GM12878 (cell line): ENCODE data around the gene SEPTIN1. TPM values are rescaled to one million over a fixed set of nuclear protein-coding genes. Genes with fewer than 3 reads are reported as not detected.

ENCODE experiments used
- CBX3 ChIP-seq: fragments of 200-600 bp; sonication (generic); IDR thresholded peaks from 2 replicates; pipeline ENCODE4 v1.6.1; 2016; ENCODE audit warnings: low read depth, borderline replicate concordance
- CHD4 ChIP-seq: fragments of 200-600 bp; sonication (generic); IDR thresholded peaks from 2 replicates; pipeline ENCODE4 v1.6.1; 2016; ENCODE audit warnings: mild to moderate bottlenecking
- CTCF ChIP-seq, 3 experiments: IDR thresholded peaks in 2 of 3; conservative IDR thresholded peaks in 1 of 3; 2 replicates each; pipeline ENCODE4 v1.5.1; 2011; ENCODE audit warnings: low read depth in 3 of 3, low read length in 3 of 3, mild to moderate bottlenecking in 3 of 3, control low read depth in 2 of 3, moderate library complexity in 2 of 3, inconsistent platforms in 1 of 3, mixed read lengths in 1 of 3; ENCODE audit not compliant: control insufficient read depth in 2 of 3, insufficient read depth in 1 of 3; ENCODE audit errors: extremely low read depth in 1 of 3
- IRF3 ChIP-seq: fragments of 450-650 bp; IDR thresholded peaks from 2 replicates; pipeline ENCODE4 v1.6.1; 2014; ENCODE audit warnings: mild to moderate bottlenecking
- MXI1 ChIP-seq: fragments of 150-350 bp; IDR thresholded peaks from 2 replicates; pipeline ENCODE4 v1.6.1; 2011; ENCODE audit warnings: low read depth, mild to moderate bottlenecking, inconsistent platforms, low read length, improper control_type of control experiment
- NFYA ChIP-seq: IDR thresholded peaks from 2 replicates; pipeline ENCODE4 v1.6.1; 2011; ENCODE audit warnings: low read depth, mild to moderate bottlenecking, low read length, improper control_type of control experiment, borderline replicate concordance
- NFYB ChIP-seq: IDR thresholded peaks from 2 replicates; pipeline ENCODE4 v1.6.1; 2011; ENCODE audit warnings: low read depth, mild to moderate bottlenecking, low read length, improper control_type of control experiment, moderate library complexity; ENCODE audit not compliant: insufficient read depth
- PAX5 ChIP-seq: IDR thresholded peaks from 2 replicates; pipeline ENCODE4 v1.6.1; 2011; ENCODE audit warnings: low read depth, low read length, borderline replicate concordance
- POLR2AphosphoS5 ChIP-seq: IDR thresholded peaks from 2 replicates; pipeline ENCODE4 v1.6.1; 2011; ENCODE audit warnings: mild to moderate bottlenecking, low read length, inconsistent platforms
- RB1 ChIP-seq: fragments of 450-650 bp; formaldehyde crosslinking; IDR thresholded peaks from 2 replicates; pipeline ENCODE4 v1.6.1; 2017; ENCODE audit warnings: mild to moderate bottlenecking, borderline replicate concordance
- RELA ChIP-seq: fragments of 450-650 bp; IDR thresholded peaks from 2 replicates; pipeline ENCODE4 v1.8.0; 2014; ENCODE audit warnings: borderline replicate concordance; ENCODE audit not compliant: partially characterized antibody
- TCF3 ChIP-seq: IDR thresholded peaks from 2 replicates; pipeline ENCODE4 v1.6.1; 2012; ENCODE audit warnings: low read depth, mild to moderate bottlenecking, low read length, borderline replicate concordance; ENCODE audit not compliant: insufficient read depth
- ZBTB33 ChIP-seq: fragments of 450-650 bp; IDR thresholded peaks from 2 replicates; pipeline ENCODE4 v1.6.1; 2017; ENCODE audit warnings: mild to moderate bottlenecking
- ZNF207 ChIP-seq: fragments of 450-650 bp; IDR thresholded peaks from 2 replicates; pipeline ENCODE4 v1.6.1; 2014; ENCODE audit warnings: antibody characterized with exemption, mild to moderate bottlenecking, borderline replicate concordance
- ZNF217 ChIP-seq: fragments of 450-650 bp; IDR thresholded peaks from 2 replicates; pipeline ENCODE4 v1.6.1; 2017; ENCODE audit warnings: antibody characterized with exemption, mild to moderate bottlenecking
- ZNF687 ChIP-seq: fragments of 450-650 bp; IDR thresholded peaks from 2 replicates; pipeline ENCODE4 v1.6.1; 2017; ENCODE audit warnings: mild to moderate bottlenecking, moderate library complexity
- polyA plus RNA-seq, 11 experiments: library from polyadenylated mRNA; depleted of rRNA in 4 of 11; unstranded in 6 of 11; stranded (reverse) in 5 of 11; fragments of >200 nt; fragmentation: Nextera tagmentation in 4 of 11; fragmentation: Illumina TruSeq in 1 of 11; extraction: Ambion mirVana in 4 of 11; extraction: Trizol in 1 of 11; gene quantifications; 1 replicate in 1 of 11; 2 replicates in 10 of 11; pipeline versions ENCODE4 v1.2.1 to v1.2.3, GENCODE V29; 2011 to 2016; ENCODE audit warnings: inconsistent platforms in 2 of 11, missing spikeins in 2 of 11, low read depth in 1 of 11
- total RNA-seq, 4 experiments: library from RNA; depleted of rRNA in 3 of 4; stranded (reverse); fragments of >200 nt in 3 of 4; fragmentation: Illumina TruSeq in 1 of 4; extraction: Trizol in 1 of 4; gene quantifications; 2 replicates each; pipeline versions ENCODE4 v1.2.1 to v1.2.3, GENCODE V29; 2013 to 2021

The SEPTIN1 gene
- total and polyA plus RNA-seq, 10 of the 15 experiments (the other 5 are each of a cell fraction or from before 2014, with no cell fraction given): 2.8 to 153 (median 94.1) TPM

- peak; percentile 99 for TF ChIP-seq ZNF687
- no peak; the same call in 1 of the 2 replicates for TF ChIP-seq POLR2AphosphoS5
- no peak for TF ChIP-seq CBX3
- peak; percentile 90 for TF ChIP-seq MXI1
- peak in 2 of 3 experiments; percentile 29 to 33; a peak in 3 of 6 replicates for TF ChIP-seq CTCF (IDR thresholded peaks at IDR 0.05 in 2 of 3, conservative IDR thresholded peaks at IDR 0.05 in 1 of 3; ENCODE audit: control insufficient read depth in 2 of 3, extremely low read depth in 1 of 3, insufficient read depth in 1 of 3, low read depth in 3 of 3, low read length in 3 of 3)
- TF ChIP-seq CHD4: no peak
- TF ChIP-seq ZBTB33: no peak
- 0 out of 2 replicates have a peak, but pooled peaks have one; percentile 7 for TF ChIP-seq NFYB
- peak; percentile 91; the same call in 1 of the 2 replicates for TF ChIP-seq ZNF217
- peak; percentile 62 for TF ChIP-seq ZNF207
- TF ChIP-seq RELA: peak; percentile 51
- no peak for TF ChIP-seq NFYA
- peak; percentile 34; the same call in 1 of the 2 replicates for TF ChIP-seq PAX5
- 0 out of 2 replicates have a peak, but pooled peaks have one; percentile 68 for TF ChIP-seq RB1
- TF ChIP-seq TCF3: 0 out of 2 replicates have a peak, but pooled peaks have one; percentile 19
- TF ChIP-seq IRF3: no peak
Observed at GRCh38 chr16:30417529-30418349, 35.4 kb upstream of the SEPTIN1 start (continued).
